Right renal pelvis (tissue), 4 donors: Measurements from ENCODE around the gene CXCL3. TPM values are rescaled to one million over a fixed set of nuclear protein-coding genes. Genes with fewer than 3 reads are reported as not detected.

Experiments used
- DNase-seq, 4 donors: peaks; one replicate each; pipeline ENCODE4 v3.0.0-alpha.2; 2013; ENCODE audit warnings: low read depth in 4 of 4, low spot score in 3 of 4, missing footprints in 1 of 4
- polyA plus RNA-seq, 4 donors: library from polyadenylated mRNA; unstranded; fragments of 120-200 nt; gene quantifications; one replicate each; pipeline ENCODE4 v1.2.1, GENCODE V29; 2013; ENCODE audit not compliant: insufficient read length in 4 of 4

The CXCL3 gene
- polyA plus RNA-seq, 4 donors: 0.09 to 0.36 (median 0.31) TPM

GRCh38 chr4:74016068-74016467 lies 22.4 kb downstream of the CXCL3 start:
- no peak for DNase-seq

GRCh38 chr4:74015126-74015780 lies 23.2 kb downstream of the CXCL3 start:
- no peak for DNase-seq

DNA sequence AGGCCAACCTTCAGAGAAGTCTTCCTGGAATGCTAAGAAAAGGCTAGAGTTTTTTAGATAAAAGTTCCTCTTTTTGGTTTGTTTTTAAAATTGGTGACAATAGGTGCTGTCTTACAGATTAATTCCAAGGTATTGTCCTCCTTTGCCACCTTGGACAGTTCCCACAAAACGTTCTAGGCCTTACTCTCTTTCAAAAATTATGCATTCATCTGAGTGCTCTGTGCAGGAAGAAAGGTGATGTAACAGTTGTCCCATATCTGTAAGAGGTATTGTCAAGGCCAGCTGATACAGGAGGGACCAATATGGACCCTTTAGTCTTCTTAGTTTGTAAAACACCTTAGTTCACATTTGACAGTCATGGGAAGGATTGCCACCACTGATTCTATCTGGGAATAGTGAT lies 24.2 kb downstream of the CXCL3 start:
- DNase-seq: no peak

- no peak for DNase-seq
Measured at GRCh38 chr4:74013264-74013663, 25.2 kb downstream of the CXCL3 start.

GRCh38 chr4:74012130-74012529 lies 26.4 kb downstream of the CXCL3 start:
- DNase-seq: no peak

DNA sequence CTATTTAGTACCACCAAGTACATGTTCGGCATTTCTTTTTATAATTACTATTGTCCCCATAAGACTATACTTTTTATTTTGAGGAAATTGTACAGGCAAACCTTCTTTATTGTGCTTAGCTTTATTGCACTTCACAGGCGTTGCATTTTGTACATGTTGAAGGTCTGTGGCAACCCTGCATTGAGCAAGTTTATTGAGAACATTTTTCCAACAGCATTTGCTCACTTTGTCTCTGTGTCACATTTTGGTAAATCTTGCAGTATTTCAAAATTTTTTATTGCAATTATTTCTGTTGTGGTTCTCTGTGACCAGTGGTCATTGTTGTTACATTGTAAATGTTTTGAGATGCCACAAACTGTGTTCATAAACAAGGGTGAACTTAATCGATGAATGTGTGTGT lies 29.2 kb downstream of the CXCL3 start:
- no peak for DNase-seq

GRCh38 chr4:74006009-74006476 lies 32.4 kb downstream of the CXCL3 start:
- no peak for DNase-seq

DNA sequence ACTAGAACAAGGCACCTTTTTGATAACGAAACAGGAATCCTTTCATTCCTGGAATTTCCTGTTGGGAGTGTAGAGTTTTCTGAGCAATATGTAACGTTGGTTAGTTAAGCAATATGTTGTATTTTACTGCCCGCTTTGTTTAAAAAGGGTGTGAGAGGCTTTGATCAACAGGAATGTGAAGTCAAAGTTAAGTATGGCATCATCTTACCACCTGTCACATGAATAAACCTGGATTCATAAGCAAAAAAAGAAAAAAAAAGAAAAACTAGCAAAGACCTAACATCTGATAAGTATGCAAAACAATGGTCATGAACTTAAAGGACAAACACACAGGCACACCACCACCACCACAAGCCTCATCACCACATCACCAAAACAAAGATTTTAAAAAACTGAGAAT lies 33.0 kb downstream of the CXCL3 start:
- no peak for DNase-seq

- no peak for DNase-seq
Measured at GRCh38 chr4:74004668-74005067, 33.8 kb downstream of the CXCL3 start.

DNA sequence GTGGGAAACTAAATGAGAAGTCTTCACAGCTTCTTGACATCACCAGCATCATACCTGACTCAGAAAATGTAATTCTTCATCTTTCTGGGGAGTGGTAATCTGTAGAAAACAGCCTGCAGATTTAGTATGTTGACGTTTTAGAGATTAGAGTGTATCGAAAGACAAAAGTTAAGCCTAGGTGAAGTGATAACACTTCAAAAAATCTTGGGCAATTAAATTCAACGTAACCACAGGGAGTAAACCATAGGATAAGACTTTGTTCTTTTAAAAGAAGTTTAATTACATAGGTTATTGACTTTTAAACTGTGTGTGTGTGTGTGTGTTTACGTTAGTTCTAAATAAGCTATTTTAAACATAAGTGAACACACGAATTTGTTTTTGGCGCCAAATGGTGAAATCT lies 38.2 kb downstream of the CXCL3 start:
- DNase-seq: no peak

- no peak for DNase-seq
Measured at GRCh38 chr4:73998040-73999011, 40.2 kb downstream of the CXCL3 start, which contains the start of gene CXCL5. Gene CXCL5 (minus strand): TSS chr4:73998677. CDS start chr4:73998581, 96 bp downstream.

DNA sequence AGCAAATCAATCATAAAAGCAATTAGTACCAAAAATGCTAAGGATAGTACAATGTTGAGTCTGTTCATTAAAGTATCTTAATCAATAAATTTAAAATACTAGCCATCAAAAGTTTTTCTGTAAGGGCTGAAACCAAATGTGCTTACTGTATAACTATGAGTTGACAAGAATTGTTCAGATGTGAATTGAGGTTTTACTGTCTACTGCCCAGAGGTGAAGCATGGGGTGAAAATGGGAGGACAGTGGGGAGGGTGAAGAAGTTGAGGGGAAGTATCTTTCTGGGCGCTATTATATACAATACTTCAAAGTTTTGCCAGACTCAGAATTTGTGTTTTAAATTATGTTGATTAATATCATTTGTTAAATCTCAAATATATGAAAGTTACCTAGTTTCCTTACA lies 46.4 kb downstream of the CXCL3 start:
- DNase-seq: no peak

DNA sequence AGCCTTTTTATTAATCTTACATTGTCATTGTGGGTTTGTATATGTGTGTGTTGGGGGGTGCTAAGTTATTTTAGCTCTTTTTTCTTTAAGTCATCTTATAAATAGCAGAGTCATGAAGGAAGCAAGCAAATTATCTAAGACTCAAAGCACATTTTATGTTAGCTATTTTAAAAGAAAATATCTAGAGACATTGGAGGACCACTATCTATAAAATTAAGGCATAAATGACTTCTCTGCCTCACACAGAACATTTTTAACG lies 46.8 kb downstream of the CXCL3 start:
- DNase-seq: no peak

DNA sequence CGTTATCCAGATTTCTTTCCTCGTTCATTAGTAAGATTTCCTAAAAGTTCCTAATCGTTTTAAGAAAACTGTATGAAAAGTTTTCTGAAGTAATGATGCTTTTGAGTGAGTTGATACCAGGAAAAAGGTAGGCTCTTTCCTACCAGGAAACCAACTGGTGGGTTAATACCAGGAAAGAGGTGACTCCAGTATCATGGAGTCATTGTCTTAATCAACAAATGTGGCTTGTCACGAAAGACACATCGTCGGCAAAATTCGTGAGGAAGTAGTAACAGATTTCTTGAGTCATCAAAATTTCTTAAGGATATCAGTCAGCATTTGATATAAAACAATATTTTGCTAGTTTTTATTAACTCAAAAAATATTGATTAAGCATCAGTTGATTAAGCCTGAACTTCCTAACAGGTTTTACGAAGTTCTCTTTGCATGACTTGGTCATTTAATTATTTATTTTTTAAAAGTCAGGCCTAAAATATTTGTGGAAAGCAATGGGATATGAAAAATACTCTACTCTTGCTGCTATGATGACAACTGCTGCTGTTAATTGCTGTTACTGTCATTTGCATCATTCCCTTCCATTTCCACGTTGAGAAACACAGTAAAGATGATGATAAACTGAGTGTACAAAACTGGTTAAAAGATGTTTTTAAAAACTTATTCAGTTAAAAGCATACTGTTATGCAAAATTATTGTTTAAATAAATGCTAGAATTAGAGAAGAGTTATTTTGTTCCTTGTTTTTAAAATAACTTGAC lies 47.3 kb downstream of the CXCL3 start:
- DNase-seq: no peak

GRCh38 chr4:73989928-73990327 lies 48.6 kb downstream of the CXCL3 start:
- DNase-seq: no peak

DNA sequence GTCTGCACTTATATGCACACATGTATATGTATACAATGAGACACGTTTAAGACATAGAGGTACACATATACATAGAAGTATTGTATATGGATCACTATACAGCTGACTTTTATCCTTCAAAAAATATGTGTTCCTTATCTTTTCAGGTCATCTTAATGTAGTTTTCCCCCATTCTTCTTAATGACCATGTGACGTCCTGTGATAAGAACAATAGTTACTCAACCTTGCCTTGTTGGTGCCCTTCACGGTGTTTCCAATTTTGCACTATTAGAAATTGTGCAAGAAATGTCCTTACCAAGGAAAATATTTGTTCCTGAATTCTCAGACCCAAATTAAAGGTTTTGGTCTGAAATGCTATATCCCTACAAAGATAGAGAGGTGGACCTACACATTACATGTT lies 49.5 kb downstream of the CXCL3 start:
- DNase-seq: no peak

DNA sequence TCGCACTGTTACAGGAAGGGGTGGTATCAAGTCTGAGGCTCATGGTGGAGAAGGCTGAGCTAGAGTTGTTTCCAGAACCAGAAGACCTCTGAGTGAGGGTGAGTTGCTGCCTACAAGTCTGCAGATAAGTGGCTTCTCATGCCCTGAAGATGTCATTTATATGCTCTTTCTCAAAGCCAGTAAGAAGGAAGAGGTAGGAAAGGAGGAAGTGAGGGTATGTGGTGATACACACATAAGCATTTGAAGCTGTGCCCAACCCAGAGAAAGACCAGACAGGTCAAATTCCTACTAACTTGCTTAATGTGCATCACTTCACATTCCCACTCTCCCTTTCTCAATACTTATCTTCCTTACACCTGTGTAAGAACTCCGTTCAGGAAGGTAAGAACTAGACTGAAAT lies 50.4 kb downstream of the CXCL3 start, which contains the start of gene PPBP:
PPBP (minus strand) TSS at position 130 of the 400 bp plus-strand sequence; CDS start at position 43, 87 bp downstream.
- no peak for DNase-seq
